HepG2 (cell line): ENCODE results near the gene DUSP16. TPM values are rescaled to one million over a fixed set of nuclear protein-coding genes. Genes with fewer than 3 reads are reported as not detected.

Experiments used
- CERS6 ChIP-seq: sonication (generic); formaldehyde crosslinking; IDR thresholded peaks from 2 replicates; pipeline ENCODE4 v1.5.0; 2020; ENCODE audit warnings: missing genetic modification reagents
- FOXA1 ChIP-seq, 2 experiments: fragments of 450-650 bp in 1 of 2; sonication (generic) in 1 of 2; formaldehyde crosslinking in 1 of 2; IDR thresholded peaks; 2 replicates each; pipeline versions ENCODE4 v1.4.0 to v1.6.1; 2016 to 2020; ENCODE audit warnings: missing genetic modification reagents in 1 of 2
- JUN ChIP-seq: sonication (generic); formaldehyde crosslinking; IDR thresholded peaks from 2 replicates; pipeline ENCODE4 v1.4.0; 2020; ENCODE audit warnings: mild to moderate bottlenecking, missing genetic modification reagents
- KDM6A ChIP-seq: IDR thresholded peaks from 2 replicates; pipeline ENCODE4 v1.6.1; 2016; ENCODE audit warnings: low read depth
- KLF13 ChIP-seq: sonication (generic); formaldehyde crosslinking; IDR thresholded peaks from 2 replicates; pipeline ENCODE4 v1.4.0; 2020; ENCODE audit warnings: mild to moderate bottlenecking, missing genetic modification reagents
- NBN ChIP-seq: fragments of 450-650 bp; conservative IDR thresholded peaks from 2 replicates; pipeline ENCODE4 v1.6.1; 2017
- NFIB ChIP-seq: sonication (generic); formaldehyde crosslinking; IDR thresholded peaks from 2 replicates; pipeline ENCODE4 v1.9.0; 2021; ENCODE audit warnings: missing genetic modification reagents, mild to moderate bottlenecking, borderline replicate concordance
- PCBP2 ChIP-seq: fragments of 200-400 bp; formaldehyde crosslinking; optimal IDR thresholded peaks from 2 replicates; pipeline ENCODE3; 2018; ENCODE audit warnings: low read length, low read depth; ENCODE audit not compliant: poor library complexity, severe bottlenecking
- RCOR2 ChIP-seq: IDR thresholded peaks from 2 replicates; pipeline ENCODE4 v1.6.1; 2016; ENCODE audit warnings: missing biosample characterization, missing genetic modification reagents
- RNF2 ChIP-seq: fragments of 450-650 bp; conservative IDR thresholded peaks from 2 replicates; pipeline ENCODE4 v1.6.1; 2016; ENCODE audit warnings: low read depth
- SAP130 ChIP-seq: IDR thresholded peaks from 2 replicates; pipeline ENCODE4 v1.6.1; 2016; ENCODE audit warnings: low read depth
- XBP1 ChIP-seq: sonication (generic); formaldehyde crosslinking; IDR thresholded peaks from 2 replicates; pipeline ENCODE4 v1.5.0; 2020; ENCODE audit warnings: missing genetic modification reagents
- ZKSCAN1 ChIP-seq: fragments of 150-350 bp; IDR thresholded peaks from 2 replicates; pipeline ENCODE4 v1.6.1; 2014; ENCODE audit warnings: low read length
- ZNF253 ChIP-seq: sonication (generic); formaldehyde crosslinking; IDR thresholded peaks from 2 replicates; pipeline ENCODE4 v1.8.0; 2022; ENCODE audit warnings: mild to moderate bottlenecking, missing genetic modification reagents, borderline replicate concordance
- ZNF609 ChIP-seq: sonication (generic); formaldehyde crosslinking; IDR thresholded peaks from 2 replicates; pipeline ENCODE4 v1.4.0; 2020; ENCODE audit warnings: mild to moderate bottlenecking, missing genetic modification reagents, borderline replicate concordance
- ZNF747 ChIP-seq: sonication (generic); formaldehyde crosslinking; IDR thresholded peaks from 2 replicates; pipeline ENCODE4 v1.8.1; 2023; ENCODE audit warnings: missing genetic modification reagents, mild to moderate bottlenecking, borderline replicate concordance
- ZNF788 ChIP-seq: sonication (generic); formaldehyde crosslinking; IDR thresholded peaks from 2 replicates; pipeline ENCODE4 v1.5.0; 2020; ENCODE audit warnings: mild to moderate bottlenecking, missing genetic modification reagents, borderline replicate concordance
- polyA plus RNA-seq, 8 experiments: library from polyadenylated mRNA; depleted of rRNA in 3 of 8; stranded (reverse) in 7 of 8; unstranded in 1 of 8; fragments of >200 nt; fragmentation: Illumina TruSeq in 4 of 8; extraction: Trizol in 4 of 8; gene quantifications; 2 replicates each; pipeline versions ENCODE4 v1.2.1 to v1.2.3, GENCODE V29; 2011 to 2016; ENCODE audit warnings: low read depth in 4 of 8, missing spikeins in 1 of 8, mixed read lengths in 1 of 8; ENCODE audit not compliant: insufficient read depth in 1 of 8
- total RNA-seq, 5 experiments: library from RNA; depleted of rRNA; stranded (reverse); fragments of >200 nt; fragmentation: Illumina TruSeq; extraction: Trizol; gene quantifications; 2 replicates each; pipeline ENCODE4 v1.2.3, GENCODE V29; 2016; ENCODE audit warnings: low read depth in 1 of 5
- TF ChIP-seq, protein P1 (sequence below): IDR thresholded peaks from 2 replicates; pipeline ENCODE4 v1.4.0; 2020; ENCODE audit warnings: mild to moderate bottlenecking, missing genetic modification reagents
- TF ChIP-seq, protein P2 (sequence below): sonication (generic); formaldehyde crosslinking; IDR thresholded peaks from 2 replicates; pipeline ENCODE4 v1.8.1; 2023; ENCODE audit warnings: missing genetic modification reagents, mild to moderate bottlenecking, borderline replicate concordance

The DUSP16 gene
- total and polyA plus RNA-seq, 2 of the 13 experiments (the other 11 are each of a cell fraction or from before 2014, with no cell fraction given), result 45.7 to 46.6 TPM

DNA sequence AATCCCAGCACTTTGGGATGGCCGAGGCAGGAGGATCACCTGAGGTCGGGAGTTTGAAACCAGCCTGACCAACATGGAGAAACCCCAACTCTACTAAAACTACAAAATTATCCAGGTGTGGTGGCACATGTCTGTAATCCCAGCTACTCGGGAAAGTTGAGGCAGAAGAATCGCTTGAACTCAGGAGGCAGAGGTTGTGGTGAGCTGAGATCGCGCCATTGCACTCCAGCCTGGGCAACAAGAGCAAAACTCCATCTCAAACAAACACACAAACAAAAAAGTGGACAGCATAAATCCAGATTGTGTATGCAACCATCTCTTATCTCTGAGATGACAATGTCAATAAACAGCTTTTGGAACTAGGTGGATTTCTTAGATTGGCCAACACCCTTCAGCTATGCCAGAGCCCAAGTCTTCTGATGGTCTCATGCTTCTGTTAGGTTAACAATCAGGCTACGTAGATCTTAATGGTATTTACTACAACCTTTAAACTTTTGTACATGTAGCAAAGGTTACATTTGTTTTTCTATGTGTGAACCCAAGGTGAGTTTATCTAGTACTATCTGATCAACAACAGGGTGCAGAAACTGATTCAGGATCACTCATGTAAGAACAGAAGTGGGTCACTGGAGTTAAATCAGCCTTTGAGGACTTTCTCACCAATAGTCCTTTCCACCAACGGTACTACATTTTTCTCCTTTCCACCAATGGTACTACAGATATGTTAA lies 73.7 kb downstream of the DUSP16 start (continued):
- TF ChIP-seq, protein P1, sequence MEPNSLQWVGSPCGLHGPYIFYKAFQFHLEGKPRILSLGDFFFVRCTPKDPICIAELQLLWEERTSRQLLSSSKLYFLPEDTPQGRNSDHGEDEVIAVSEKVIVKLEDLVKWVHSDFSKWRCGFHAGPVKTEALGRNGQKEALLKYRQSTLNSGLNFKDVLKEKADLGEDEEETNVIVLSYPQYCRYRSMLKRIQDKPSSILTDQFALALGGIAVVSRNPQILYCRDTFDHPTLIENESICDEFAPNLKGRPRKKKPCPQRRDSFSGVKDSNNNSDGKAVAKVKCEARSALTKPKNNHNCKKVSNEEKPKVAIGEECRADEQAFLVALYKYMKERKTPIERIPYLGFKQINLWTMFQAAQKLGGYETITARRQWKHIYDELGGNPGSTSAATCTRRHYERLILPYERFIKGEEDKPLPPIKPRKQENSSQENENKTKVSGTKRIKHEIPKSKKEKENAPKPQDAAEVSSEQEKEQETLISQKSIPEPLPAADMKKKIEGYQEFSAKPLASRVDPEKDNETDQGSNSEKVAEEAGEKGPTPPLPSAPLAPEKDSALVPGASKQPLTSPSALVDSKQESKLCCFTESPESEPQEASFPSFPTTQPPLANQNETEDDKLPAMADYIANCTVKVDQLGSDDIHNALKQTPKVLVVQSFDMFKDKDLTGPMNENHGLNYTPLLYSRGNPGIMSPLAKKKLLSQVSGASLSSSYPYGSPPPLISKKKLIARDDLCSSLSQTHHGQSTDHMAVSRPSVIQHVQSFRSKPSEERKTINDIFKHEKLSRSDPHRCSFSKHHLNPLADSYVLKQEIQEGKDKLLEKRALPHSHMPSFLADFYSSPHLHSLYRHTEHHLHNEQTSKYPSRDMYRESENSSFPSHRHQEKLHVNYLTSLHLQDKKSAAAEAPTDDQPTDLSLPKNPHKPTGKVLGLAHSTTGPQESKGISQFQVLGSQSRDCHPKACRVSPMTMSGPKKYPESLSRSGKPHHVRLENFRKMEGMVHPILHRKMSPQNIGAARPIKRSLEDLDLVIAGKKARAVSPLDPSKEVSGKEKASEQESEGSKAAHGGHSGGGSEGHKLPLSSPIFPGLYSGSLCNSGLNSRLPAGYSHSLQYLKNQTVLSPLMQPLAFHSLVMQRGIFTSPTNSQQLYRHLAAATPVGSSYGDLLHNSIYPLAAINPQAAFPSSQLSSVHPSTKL (CRISPR knock-in tag), result peak; percentile 87
- TF ChIP-seq ZKSCAN1 (no peak), ZNF747 (CRISPR knock-in tag) (peak; percentile 57; the same call in 1 of the 2 replicates), ZNF253 (CRISPR knock-in tag) (no peak), ZNF788 (CRISPR knock-in tag) (0 out of 2 replicates have a peak, but pooled peaks have one; percentile 16), KLF13 (CRISPR knock-in tag) (no peak), NBN (no peak), NFIB (no peak), KDM6A (peak; percentile 57; the same call in 1 of the 2 replicates), FOXA1 (IDR thresholded peaks at IDR 0.05) (0 out of 2 replicates have a peak, but pooled peaks have one; percentile 36), FOXA1 (CRISPR knock-in tag; IDR thresholded peaks at IDR 0.05) (peak; percentile 60), RNF2 (no peak), PCBP2 (no peak), RCOR2 (CRISPR knock-in tag) (peak; percentile 59; the same call in 1 of the 2 replicates), JUN (CRISPR knock-in tag) (peak; percentile 80; the same call in 1 of the 2 replicates), XBP1 (CRISPR knock-in tag) (no peak), ZNF609 (CRISPR knock-in tag) (peak; percentile 78), SAP130 (CRISPR knock-in tag) (peak; percentile 56), CERS6 (CRISPR knock-in tag) (no peak)
- TF ChIP-seq, protein P2, sequence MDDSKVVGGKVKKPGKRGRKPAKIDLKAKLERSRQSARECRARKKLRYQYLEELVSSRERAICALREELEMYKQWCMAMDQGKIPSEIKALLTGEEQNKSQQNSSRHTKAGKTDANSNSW (CRISPR knock-in tag), result no peak
